NCI-H1436 treated with DMSO at 0.1 percent for 48 hours (cell line): ENCODE results near the gene TMEM134.

ENCODE experiments used
- DNase-seq: peaks from one replicate; lab custom pipeline; 2025; lab: John Stamatoyannopoulos, UW

The TMEM134 gene

DNA sequence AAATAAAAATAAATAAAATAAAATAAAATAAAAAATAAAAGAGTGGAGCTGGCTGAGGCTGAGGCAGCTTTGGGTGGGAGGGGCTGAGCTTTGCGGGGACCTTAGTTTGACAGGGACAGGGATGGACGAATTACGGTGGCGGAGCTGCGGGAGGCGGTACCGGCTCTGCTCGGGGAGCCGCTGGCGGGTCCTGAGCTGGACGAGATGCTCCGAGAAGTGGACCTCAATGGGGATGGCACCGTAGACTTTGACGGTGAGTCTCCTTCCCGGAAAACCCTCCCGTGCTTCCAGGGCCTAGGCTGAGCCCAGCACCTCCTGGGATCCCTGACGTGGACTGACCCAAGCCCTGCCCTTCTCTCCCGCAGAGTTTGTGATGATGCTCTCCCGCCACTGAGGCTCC is 10.8 kb downstream of the TMEM134 start:
- no peak for DNase-seq

DNA sequence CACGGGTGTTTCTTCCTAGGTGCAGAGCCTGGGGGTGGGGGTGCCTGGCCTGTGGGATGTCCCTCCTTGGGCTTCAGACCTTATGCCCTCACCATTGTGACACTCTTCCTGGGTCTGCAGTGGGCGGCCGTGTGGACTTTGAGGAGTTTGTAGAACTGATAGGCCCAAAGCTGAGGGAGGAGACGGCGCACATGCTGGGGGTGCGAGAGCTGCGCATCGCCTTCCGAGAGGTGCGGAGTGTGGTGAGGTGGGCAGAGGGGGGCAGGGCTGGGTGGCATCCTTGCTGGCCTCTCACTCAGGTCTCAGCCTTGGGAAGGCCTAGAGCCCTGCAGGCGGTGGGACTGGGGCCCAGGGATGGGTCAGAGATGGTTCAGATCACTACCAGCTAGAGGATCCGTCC is 11.6 kb downstream of the TMEM134 start:
- no peak for DNase-seq

DNA sequence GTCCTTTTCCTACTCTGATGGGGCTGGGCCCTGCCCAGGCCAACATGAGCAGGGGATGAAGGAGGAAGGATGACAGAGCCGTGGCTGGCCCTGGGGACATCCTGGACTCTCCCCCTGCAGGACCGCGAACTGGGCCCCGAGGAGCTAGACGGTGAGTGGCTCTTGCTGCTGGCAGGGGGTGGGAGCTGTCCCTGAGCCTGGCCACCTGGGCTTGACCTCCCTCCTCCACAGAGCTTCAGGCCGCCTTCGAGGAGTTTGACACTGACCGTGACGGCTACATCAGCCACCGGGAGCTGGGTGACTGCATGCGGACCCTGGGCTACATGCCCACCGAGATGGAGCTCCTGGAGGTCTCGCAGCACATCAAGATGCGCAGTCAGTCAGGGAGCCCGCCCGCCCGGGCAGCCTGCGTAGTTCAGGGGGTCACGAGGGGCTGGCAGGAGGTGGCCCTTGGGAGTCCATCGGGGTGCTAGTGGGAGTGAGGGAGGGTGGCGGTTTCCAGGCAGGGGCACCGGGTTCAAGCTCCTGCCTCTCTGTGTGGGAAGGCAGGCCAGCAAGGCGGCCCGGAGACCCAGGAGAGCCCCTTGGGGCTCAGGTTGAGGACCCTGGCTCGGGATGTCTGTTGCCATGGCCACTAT is 12.9 kb downstream of the TMEM134 start:
- no peak for DNase-seq

DNA sequence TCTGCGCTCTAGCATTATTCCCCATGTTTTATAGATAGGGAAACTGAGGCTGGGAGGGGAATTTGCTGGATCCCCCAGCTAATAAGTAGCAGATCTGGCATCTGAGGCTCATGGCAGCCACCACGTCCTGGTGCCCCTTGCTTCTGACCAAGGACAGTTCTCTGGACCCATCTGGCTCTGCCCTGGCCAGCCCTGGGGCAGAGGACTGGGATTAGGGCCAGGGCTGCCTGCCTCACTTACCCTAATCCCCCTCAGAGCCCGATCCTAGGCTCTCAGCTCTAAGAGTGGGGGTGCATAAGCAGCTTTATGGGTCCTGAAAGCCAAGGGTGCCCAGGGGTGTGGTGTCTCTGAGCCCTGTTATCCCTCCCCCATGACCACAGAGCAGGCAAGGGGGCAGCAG is 14.0 kb downstream of the TMEM134 start, which contains the start of gene CABP4:
Gene CABP4, plus strand, starts transcription at position 301 of the 400 bp plus-strand sequence. Its CDS starts 70 bp downstream, at position 371.
- DNase-seq: no peak

DNA sequence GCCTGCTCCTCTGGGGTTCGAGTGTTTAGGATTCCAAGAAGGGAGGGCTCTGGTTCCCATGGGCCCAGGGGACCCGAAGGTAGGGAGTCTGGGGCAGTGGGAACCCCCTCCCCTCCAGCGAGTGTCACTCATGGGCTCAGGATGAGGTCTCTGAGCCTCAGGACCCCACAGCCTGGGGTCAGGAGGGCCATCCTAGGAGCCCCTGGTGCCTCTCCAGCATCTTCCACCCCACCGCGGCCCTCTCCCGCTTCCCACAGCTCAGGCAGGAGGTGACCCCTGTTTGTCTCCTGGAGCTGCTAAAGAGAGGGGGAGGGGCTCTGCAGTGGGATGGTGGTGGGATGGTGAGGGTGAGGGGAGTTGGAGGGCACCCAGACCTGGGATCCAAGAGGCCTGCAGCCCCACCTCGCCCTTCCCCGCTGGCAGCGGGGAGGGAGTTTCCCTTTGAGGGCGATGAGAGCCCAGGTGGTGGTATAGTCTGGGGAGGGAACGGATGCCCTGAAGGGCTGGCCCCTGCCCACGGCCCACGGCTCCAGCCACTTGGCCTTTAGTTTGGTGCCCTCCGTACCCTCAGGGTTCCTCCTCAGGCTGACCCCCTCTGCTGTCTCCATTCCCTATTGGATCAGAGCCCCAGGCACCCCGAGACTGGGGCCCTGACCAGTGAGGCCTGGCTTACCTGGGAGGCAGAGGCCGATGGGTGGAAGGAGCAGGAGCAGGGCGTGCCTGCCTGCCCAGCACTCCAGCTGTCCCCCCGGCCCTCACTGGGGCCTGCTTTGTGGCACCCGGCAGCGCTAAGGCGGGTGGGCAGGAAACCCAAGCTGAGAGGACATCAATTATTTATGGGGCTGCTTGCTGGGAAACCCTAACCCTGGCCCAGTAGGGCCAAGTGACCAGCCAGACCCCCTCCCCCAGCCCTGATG is 15.0 kb downstream of the TMEM134 start:
- no peak for DNase-seq

DNA sequence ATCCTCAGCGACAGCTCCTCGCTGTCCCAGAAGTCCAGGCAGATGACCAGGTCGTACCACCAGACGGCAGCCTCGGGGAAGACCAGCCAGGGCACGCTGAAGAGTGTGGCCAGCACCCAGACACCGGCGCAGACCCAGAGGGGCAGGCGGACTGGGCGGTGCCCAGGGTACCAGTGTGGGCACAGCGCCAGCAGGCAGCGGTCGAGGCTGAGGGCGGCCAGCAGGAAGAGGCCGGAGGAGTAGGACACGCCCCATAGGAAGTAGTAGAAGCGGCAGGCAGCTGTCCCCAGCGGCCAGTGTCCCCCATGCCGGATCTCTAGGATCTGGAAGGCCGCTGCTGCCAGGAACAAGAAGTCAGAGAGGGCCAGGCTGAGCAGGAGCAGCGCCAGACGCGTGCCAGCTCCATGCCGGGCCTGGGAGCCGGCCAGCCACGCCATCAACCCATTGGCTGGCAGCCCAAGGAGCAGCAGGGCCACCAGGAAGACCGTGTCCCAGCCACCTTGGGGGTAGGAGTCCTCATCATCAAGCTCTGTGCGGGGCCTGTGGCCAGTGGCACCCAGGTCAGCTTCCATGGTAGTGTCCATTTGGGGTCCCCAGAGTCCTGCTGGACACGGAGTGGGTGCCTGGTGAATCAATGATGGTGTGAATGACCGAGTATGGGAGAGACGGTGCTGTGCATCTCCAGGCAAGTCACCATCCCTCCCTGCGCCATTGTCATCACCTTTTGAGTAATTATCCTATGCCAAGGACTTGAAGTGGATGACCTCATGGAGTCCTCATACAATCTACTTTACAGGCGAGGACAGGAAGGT is 16.7 kb downstream of the TMEM134 start, which contains the start of gene GPR152:
Gene GPR152, minus strand, starts transcription at position 589 of the 812 bp plus-strand sequence. Its CDS starts 5 bp downstream, at position 584.
- no peak for DNase-seq

DNA sequence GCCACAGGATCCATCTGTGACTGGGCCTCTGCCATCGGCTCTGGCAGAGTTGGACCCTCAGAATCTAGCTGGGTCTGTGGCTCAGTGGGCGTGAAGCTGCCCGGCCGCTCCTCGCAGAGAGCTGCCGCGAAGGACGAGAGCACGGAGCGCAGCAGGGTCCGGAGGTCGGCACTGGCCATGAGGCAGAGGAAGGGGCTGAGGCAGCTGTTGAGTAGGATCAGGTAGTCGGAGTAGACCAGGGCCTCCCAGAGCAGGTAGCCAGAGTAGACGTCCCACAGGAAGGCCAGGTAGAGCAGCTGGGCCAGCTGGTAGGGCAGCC is 17.4 kb downstream of the TMEM134 start:
- DNase-seq: no peak

DNA sequence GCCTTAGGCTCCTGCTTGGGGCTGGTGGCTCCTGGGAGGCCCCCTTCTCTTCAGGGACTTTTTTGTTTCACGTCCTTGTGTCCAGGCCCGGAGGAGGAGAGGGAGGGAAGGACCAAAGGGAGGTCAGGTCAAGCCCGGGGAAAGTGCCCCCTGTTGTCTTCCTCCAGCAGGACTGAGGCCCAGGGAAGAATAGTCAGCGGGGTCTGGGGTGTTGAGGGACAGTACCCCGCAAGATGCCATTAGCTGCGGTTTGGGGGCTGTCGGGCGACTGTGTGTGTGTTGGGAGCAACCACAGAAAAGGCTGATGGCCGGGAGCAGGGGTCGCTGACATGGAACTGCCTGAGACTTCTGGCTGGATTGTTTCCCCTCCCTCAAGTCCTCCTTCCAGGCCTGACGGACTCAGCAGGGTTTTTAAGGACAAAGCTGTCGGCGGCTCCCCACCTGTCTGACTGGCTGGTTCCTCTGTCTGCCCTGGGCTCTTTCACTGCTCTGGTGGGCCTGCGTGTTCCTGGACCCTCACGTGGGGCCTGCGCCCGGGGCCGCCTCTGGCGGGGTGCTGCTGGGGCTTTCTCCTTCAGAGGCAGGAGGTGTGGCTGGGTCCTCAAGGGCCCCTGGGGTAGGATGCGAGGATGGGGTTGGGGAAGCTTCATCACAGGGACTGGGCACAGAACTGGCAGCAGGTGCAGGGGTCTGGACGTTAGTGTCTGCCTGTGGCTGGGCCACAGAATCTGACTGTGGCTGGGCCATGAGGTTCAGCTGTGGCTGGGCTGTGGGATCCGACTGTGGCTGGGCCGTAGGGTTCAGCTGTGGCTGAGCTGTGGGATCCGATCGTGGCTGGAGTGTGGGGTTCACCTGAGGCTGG is 18.0 kb downstream of the TMEM134 start:
- DNase-seq: no peak

DNA sequence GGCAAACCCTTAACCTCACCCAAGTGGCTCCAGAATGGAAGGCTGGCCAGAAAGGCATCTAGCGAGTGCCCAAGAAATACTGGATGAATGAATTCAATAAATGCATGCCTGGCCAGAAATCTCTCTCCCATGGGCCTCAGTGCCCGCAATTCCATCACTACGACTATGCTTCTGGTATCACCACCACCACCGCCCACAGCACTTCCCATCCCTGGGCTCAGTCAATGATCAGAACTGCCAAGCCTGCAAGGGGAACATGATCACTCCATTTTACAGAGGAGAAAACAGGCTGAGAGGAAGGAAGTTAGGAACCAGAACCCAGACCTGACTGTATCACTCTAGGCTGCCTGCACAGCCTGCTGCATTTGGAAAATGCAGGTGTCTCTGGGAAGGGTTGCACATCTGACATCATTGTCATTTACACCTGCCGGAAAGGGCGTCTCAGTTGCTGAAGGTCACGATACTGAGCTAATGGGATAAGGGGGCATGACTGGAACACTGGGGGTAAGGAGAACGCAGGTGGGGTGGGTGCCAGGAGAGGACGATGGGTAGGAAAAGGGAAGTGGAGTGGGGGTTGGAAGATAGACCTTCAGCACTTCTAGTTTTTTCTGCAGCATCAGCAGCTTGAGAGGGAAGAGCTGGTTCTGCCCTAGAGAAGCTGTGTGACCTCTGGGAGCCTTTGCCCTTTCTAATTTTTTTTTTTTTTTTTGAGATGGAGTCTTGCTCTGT is 19.8 kb downstream of the TMEM134 start:
- no peak for DNase-seq

DNA sequence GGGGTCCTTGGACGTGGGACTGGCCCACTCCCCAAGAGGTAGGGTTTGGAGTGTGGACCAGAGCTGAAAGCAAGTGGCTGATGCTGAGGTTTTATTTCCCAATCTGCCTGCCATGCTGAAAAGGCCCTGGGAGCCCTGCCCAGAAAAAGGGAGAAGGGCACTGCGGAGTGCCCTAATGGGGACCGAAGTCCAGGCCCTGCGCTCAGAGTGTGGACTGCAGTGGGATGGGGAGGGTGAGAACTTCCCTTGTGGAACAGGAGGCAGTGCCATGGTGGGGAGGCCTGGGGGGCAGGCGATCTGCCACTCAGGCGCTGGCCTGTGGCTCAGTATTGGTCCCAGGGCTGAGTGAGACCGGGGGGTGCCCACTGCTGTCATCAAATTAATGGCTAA is 20.8 kb downstream of the TMEM134 start:
- DNase-seq: no peak

DNA sequence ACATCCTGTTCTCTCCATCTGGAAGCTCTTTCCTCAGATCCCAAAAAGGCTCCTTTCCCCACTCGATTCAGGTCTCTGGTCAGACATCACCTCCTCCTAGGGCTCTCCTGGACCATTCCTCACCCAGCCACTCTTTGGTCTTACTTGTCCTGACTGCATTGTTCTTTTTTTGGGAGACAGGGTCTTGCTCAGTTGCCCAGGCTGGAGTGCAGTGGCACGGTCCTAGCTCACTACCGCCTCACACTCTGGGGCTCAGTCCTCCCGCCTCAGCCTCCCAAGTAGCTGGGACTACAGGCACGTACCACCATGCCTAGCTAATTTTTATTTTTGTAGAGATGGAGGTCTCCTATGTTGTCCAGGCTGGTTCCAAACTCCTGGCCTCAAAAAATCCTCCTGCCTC is 23.5 kb downstream of the TMEM134 start:
- DNase-seq: no peak

DNA sequence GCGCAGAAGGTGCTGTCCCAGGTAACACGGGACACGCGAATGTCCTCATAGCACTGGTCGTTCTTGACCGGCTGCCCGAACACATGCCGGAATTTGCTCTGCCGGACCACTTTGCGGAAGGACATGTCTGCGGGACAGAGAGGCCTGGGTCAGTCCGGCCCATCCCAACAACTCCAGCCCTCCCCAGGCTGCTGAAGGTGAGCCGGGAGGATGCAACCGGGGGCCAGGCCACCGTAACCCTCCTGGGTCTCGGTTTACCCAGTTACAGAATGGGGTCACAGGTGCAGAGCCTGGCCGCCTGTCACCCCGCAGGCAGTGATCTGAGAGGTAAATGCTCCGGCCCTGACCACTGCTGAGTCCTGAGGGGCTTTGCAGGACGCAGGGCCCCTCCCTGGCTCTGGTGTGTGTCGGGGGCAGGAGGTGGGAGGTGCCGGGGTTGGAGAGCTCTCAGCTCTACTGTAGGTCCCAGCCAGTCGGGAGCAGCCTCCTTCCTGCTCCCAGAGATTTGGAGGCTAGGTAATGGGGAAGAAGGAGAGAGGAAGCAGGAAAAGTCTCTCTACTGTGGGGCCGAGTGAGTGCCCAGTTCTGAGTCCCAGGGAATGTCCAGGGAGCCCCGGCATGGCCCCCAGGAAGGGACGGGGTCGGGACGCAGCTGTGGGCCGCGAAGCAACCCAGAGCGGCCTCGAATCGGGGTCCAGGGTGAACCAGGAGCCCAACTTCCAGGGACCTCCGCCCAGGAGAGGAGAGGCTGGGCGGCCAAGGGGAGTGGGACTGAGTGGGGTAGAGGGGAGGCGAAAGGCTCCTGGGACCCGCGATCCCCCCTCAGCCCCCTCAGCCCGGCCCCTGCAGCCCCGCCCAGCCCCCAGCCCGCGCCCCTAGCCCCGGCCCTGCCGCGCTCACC is 26.3 kb downstream of the TMEM134 start:
- no peak for DNase-seq

DNA sequence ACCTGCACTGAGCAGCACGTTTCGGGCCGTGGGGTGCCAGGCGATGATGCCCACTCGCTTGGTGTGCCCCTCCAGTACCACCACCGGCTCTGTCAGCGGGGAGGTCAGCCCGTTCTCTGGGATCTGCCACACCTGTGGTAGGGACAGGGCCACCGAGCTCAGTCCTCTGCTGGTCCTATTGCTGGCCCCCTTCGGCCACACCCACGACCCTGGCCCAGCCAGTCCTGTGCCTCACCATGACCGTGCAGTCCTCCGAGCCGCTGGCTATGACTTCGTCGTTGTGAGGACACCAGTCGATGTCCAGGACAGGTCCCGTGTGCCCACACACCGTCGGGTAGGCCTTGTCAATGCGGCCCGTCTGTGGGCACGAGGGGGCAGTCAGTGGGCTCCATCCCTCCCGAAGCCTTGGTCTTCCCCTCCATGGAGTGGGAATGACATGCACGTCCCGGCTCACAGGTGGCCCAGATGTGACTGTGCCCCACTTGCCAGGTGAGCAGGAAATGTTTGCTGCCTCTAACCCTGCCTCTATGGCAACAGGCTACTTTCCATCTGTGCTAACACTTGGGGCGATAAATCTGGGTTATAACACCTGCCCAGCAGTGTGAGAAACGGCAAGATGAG is 27.2 kb downstream of the TMEM134 start:
- DNase-seq: no peak

DNA sequence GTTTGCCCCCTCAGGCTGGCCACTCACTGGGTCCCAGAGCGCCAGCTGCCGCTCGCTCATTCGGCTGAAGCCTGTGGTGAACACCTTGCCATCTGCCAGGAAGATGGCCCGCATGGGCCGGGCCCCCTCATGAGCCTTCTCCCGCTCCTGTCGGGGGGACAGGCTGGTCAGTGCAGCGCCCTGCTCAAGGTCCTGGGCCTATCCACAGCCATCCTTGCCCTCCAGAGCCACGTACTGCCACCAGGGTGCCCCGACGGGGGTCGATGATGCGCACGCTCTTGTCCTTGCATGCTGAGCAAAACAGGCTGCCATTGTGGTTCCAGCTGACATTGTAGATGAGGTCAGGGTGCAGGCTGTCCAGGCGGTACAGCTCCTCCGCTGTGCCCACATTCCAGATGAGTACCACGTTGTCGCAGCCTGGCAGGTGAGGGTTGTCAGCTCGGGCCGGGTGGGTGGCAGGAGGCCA is 27.9 kb downstream of the TMEM134 start:
- no peak for DNase-seq

DNA sequence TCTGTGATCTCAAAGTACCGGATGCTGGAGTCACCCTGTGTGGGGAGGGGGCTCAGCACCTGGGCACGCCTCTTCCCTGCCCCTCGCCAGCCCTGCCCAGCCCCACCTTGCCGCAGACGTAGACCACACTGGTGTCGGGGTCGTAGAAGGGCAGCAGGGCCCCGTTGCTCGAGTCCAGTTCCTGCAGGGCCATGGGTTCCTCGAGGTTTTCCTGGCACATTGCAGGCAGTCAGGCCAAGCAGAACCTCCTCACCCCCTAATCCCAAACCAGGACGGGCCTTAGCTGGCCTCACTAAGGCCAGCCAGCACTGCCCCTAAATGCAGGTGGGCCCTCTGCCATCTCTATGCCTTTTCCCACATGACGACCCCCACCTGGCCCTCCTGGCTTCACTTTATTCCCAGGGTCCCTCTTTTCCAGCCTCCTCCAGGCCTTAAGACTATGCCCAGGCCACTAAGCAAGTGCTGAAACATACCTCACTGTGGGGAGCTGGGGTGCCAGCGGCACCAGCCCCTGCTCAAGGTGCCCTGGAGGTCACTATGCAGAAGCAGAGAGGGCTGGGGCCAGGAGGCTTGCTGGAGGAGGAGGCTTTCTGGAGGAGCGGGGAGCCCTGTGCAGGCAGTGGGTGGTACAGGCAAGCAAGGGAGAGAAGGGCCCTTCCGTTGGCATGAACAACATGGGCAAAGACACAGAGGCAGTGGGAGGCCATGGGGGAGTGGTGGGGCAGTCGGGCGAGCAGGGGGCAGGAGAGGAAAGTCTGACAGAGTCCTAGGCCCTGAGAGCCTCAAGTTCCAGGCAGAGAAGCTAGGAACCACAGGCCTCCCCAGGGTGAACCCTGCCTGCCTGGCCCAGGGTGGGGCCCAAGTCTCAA is 28.6 kb downstream of the TMEM134 start:
- no peak for DNase-seq

DNA sequence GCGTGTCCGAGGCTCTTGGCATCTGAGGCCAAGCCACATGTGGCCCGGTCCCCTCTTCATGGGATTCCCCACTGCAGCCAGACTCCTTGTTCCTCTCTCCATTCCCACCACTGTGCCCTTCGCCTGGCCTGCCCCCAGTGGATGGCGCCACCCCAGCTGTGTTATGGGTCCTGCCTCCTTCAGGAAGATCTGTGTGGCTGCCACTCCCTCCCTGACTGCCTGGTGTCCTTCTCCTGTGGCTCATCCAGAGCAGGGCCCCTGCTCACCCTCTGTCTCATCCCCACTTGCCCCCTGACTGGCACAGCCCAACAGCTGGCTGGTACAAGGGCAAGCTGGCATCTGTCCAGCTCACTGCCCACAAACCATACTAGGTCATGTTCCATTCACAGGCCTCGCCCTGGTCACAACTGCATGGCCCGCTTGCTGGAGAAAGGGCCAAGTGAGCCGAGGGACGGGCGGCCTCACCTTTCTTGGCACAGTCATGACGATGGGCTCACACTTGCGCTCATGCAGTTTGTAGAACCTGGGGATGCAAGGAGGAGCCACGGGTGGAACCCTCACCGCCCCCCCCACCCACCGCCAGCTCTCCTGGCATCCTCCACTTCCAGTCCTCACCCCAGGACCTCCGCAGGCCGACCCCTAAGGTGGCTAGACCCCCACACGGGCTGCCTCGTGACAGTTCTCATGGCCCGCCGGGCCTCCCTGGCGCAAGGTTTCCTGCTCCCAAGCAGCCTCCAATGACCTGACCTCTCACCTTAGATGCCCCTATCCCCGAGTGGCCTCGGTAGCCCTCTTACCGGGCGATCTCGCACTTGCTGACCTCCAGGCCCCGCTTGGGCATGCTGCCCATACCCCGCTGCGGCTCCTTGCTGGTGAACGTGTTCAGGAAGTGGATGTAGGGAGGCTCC is 29.5 kb downstream of the TMEM134 start:
- no peak for DNase-seq
